HUES48 (cell line): ENCODE data around the gene BNC2.
"Not testable (repeated sequence)": the region's sequence is repeated elsewhere in the genome, so short reads cannot be mapped to it uniquely, and the experiment has no call there.

Source experiments
- H3K27ac ChIP-seq: one replicate; pipeline ENCODE4 v1.7.0; 2013; ENCODE audit warnings: low read depth, low read length, inconsistent platforms
- H3K27me3 ChIP-seq: 2 replicates; pipeline ENCODE4 v1.6.1; 2013; ENCODE audit warnings: mild to moderate bottlenecking, low read length; ENCODE audit not compliant: control insufficient read depth, insufficient read depth
- H3K36me3 ChIP-seq: 2 replicates; pipeline ENCODE4 v1.6.1; 2013; ENCODE audit warnings: low read length; ENCODE audit not compliant: control insufficient read depth, insufficient read depth
- H3K4me1 ChIP-seq: 2 replicates; pipeline ENCODE4 v1.6.1; 2013; ENCODE audit warnings: mild to moderate bottlenecking, low read length; ENCODE audit not compliant: control insufficient read depth, insufficient read depth
- H3K4me3 ChIP-seq: 2 replicates; pipeline ENCODE4 v1.5.1; 2013; ENCODE audit warnings: mild to moderate bottlenecking, low read depth, low read length
- H3K9ac ChIP-seq: 2 replicates; pipeline ENCODE4 v1.6.1; 2013; ENCODE audit warnings: mild to moderate bottlenecking, low read depth, low read length, moderate library complexity
- H3K9me3 ChIP-seq: 2 replicates; pipeline ENCODE4 v1.6.1; 2013; ENCODE audit warnings: low read length; ENCODE audit not compliant: control insufficient read depth, insufficient read depth

Gene BNC2

DNA sequence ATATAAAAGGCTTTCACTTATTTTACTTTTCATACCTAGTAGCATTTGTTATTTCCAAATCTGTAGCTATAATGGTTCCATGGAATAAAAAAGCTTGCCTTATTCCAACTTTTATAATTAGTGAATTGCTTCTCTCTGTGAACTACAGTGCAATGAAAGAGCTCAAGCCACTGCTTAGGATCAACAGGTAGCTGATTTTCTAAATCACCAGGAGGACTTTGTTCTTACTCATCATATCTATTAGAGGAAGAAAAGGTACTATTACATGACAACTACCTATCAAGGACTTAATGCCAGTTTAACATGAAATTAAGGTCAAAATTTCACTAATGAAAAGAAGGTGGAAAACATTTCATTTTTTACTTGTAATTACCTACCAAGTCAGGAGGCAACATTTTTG, 414.6 kb downstream of the BNC2 start:
- no peaks in the 10 kb centered on the region for H3K27me3 ChIP-seq
- H3K4me3 ChIP-seq: no peak overlapping the region
- H3K27ac ChIP-seq: no peak overlapping the region
- no peak overlapping the region for H3K9ac ChIP-seq
- peaks cover 23% of the 10 kb centered on the region for H3K4me1 ChIP-seq
- no peaks in the 10 kb centered on the region for H3K36me3 ChIP-seq
- no peaks in the 10 kb centered on the region for H3K9me3 ChIP-seq

DNA sequence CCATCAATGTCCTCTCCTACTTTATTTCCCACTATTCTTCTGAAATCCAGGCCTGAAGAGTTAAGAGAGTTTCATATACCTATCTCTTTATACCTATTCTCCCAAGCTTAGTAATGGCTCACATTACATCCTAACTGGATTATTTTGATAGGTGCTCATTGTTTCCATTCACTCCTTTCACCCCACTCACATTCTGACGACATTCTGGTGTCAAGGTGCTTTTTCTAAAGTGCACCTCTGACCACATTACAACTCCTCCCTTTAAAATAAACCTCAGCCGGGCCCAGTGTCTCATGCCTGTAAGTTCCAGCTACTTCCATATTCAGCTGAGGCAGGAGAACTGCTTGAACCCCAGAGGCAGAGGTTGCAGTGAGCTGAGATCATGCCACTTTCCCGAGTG, 417.1 kb downstream of the BNC2 start:
- no peak overlapping the region for H3K27ac ChIP-seq
- H3K27me3 ChIP-seq: no peaks in the 10 kb centered on the region
- H3K36me3 ChIP-seq: no peaks in the 10 kb centered on the region
- H3K9ac ChIP-seq: no peak overlapping the region
- peaks cover 11% of the 10 kb centered on the region for H3K4me1 ChIP-seq
- H3K4me3 ChIP-seq: no peak overlapping the region
- H3K9me3 ChIP-seq: no peaks in the 10 kb centered on the region

DNA sequence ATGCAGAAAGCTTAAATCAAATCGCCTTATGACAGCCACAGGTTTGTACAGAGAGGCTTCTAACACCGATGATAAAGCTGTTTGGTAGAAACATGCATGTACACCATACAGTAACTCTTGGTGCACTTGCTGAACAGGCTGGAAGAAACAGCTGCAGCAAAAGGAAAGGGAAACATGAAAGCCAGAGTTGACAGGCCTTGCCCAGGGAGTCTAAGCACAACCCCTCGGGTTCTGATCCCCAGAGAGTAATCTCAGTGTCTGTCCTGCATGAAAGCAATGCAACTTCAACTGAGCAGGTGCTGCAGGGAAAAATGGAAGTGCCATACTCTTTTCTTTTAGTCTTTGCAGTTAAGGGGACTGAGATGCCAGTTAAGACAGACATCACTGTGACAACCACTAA, 419.9 kb downstream of the BNC2 start:
- Histone ChIP-seq H3K27ac (no peak overlapping the region), H3K4me3 (no peak overlapping the region), H3K9me3 (no peaks in the 10 kb centered on the region), H3K36me3 (no peaks in the 10 kb centered on the region), H3K27me3 (no peaks in the 10 kb centered on the region), H3K4me1 (peaks cover 21% of the 10 kb centered on the region), H3K9ac (no peak overlapping the region)

DNA sequence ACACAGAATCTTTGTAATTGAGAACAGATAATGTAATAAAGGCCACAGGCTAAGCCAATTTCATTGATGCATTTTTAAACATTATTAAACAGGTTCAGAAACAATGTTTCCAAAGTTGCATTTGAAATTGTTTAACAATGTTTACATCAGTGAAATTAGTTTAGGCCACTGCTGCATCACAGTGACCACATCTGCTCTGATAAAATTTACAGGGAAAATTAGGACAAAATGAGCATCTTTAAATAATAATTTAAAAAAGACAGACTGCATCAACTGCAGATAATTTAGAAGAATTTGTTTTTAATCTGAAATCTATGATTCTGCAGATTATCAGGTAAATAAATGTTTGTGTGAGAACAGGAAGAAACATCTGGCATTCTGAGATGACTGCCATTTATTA, 420.4 kb downstream of the BNC2 start:
- Histone ChIP-seq H3K27ac (no peak overlapping the region), H3K4me1 (peaks cover 21% of the 10 kb centered on the region), H3K9ac (no peak overlapping the region), H3K27me3 (no peaks in the 10 kb centered on the region), H3K4me3 (no peak overlapping the region), H3K9me3 (no peaks in the 10 kb centered on the region), H3K36me3 (no peaks in the 10 kb centered on the region)

DNA sequence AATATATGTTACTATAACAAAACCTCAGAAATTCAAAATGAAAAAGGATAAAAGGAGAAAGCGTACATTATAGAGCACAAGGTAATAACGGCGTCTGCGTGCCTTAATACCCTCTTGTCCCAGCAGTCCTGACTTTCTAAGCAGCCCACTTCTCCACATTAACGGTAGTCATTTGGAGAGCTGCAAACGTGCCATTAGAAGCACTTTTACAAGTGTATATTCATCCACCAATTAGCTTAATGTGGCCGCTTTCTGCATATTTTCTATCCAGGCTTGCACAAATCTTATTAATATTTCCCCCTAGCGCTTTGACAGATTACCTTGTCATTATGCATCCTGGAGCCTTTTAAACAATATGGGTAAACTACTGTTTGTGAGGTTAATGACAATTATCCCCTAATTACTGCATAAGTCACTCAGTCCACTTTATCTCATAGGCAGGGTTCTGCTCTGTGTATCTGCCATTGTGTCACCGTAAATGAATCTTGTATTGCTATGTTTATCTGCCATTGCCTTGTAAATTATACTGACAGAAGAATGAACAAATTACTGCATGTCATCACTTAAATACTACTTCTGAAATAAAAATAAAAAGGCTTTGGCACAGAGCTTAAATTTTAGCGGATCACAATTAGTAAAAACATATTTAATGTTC, 421.3 kb downstream of the BNC2 start:
- Histone ChIP-seq H3K9me3 (no peaks in the 10 kb centered on the region), H3K27me3 (no peaks in the 10 kb centered on the region), H3K4me1 (peaks cover 21% of the 10 kb centered on the region), H3K9ac (no peak overlapping the region), H3K36me3 (no peaks in the 10 kb centered on the region), H3K4me3 (no peak overlapping the region), H3K27ac (no peak overlapping the region)

DNA sequence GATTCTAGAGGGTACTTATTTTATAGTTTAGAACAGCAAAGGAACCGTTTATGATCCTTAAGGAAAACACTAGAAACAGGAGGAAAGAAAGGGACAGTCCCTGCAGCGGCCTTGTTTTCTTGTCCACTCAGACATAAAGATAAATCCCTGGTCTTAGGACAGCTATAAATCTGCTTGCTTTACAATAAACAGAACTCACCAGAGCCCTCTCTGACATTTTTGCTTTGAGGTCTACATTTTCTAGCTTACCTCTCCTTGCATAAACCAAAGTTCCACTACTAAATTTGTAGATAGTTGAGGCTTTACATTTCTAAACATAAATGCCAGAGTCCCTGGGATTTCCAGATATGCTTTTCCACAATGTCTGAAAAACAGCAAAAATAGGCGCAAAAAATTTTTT, 422.5 kb downstream of the BNC2 start:
- no peak overlapping the region for H3K27ac ChIP-seq
- H3K9me3 ChIP-seq: no peaks in the 10 kb centered on the region
- no peak overlapping the region for H3K9ac ChIP-seq
- H3K4me3 ChIP-seq: no peak overlapping the region
- no peaks in the 10 kb centered on the region for H3K27me3 ChIP-seq
- peaks cover 23% of the 10 kb centered on the region for H3K4me1 ChIP-seq
- H3K36me3 ChIP-seq: no peaks in the 10 kb centered on the region

DNA sequence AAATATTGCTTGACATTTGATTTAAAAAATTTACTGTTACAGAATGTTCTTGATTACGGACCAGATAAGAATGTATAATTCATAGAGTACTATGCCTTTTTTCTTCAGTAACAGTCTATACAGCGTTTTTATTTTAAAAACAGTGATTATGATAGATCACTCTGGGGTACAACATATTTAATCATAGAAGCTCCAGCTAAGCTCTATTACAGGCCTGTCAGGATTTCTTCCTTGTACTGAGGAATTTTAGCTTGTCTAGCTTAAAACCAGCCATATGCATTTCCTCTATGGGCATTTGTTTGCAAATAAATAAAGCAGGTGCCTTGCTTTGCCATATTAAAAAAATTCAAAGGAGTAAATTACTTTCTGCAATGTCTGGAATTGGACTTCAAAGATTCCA, 423.8 kb downstream of the BNC2 start:
- Histone ChIP-seq H3K4me3 (no peak overlapping the region), H3K36me3 (no peaks in the 10 kb centered on the region), H3K9me3 (no peaks in the 10 kb centered on the region), H3K27ac (no peak overlapping the region), H3K4me1 (peaks cover 35% of the 10 kb centered on the region), H3K27me3 (no peaks in the 10 kb centered on the region), H3K9ac (no peak overlapping the region)

DNA sequence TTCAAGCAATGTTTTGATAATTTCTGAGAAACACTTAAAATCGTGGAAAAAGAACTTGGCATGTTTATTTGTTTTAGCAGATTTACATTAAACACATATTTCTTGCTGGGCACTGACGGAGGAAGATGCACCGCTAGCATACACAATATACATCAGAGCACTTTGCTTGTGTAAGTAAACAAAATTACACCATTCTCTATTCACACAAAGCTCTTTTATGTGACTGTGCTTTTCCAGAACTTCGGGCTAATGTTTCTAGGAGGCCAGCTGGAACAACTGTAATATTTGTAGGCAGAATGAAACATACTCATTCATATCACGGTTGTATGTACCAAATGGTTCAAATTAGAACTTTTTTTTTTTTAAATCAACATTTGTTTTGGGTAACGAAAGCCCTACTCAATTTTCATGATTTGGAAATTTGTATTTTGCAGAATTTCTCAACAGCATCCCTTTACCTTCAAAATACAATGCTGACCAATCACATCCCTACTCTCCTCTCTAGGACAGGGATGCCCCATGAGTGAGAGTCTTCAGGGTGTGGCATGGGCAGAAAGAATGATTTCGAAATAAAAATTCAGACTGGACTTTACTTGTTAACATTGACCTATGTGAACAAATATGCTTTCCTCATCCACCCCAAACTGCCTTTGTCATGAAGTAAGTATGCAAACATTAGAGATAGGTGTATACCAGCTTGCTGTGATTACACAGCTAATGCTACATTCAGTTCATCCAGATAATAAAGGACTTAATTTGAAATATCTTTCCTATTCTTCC, 425.1 kb downstream of the BNC2 start:
- H3K4me1 ChIP-seq: peaks cover 33% of the 10 kb centered on the region
- no peak overlapping the region for H3K27ac ChIP-seq
- no peak overlapping the region for H3K4me3 ChIP-seq
- H3K9ac ChIP-seq: no peak overlapping the region
- no peaks in the 10 kb centered on the region for H3K36me3 ChIP-seq
- H3K9me3 ChIP-seq: no peaks in the 10 kb centered on the region
- no peaks in the 10 kb centered on the region for H3K27me3 ChIP-seq

DNA sequence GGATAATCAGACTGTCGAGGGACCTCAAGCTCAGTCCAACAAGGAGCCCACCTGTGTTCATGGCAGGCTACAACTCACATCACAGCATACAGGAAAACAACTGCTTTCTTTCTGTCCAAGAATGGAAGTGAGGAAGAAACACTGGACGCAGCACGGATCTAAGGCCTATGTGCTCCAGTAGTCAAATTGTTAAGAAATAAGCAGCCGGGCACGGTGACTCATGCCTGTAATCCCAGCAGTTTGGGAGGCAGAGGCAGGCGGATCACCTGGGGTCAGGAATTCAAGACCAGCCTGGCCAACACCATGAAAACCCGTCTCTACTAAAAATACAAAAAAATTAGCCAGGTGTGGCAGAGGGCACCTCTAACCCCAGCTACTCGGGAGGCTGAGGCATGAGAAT, 427.8 kb downstream of the BNC2 start:
- H3K4me3 ChIP-seq: no peak overlapping the region

DNA sequence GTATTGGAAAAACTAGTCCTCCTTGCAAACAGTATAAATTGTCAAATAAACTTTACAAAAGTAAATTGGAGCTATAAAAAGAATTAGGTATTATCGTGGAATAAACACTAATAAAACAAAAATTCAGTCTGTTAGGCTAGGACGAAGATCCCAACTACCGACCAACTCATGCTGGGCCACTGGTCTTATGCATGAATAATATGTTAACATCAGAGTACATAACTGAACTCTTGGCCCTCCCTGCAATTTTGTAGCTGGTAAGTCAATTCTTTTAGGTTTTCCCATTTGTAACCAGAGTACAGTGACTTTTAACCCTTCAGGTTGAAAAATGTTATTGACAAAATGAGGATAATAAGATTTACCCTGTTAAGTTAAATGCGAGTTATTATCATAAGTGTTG, 428.7 kb downstream of the BNC2 start:
- Histone ChIP-seq H3K9me3 (no peaks in the 10 kb centered on the region), H3K36me3 (peaks cover 8% of the 10 kb centered on the region), H3K27me3 (no peaks in the 10 kb centered on the region), H3K4me3 (no peak overlapping the region), H3K4me1 (peaks cover 18% of the 10 kb centered on the region), H3K27ac (no peak overlapping the region), H3K9ac (no peak overlapping the region)

More for the DNA sequence above, 427.8 kb downstream of the BNC2 start:
- H3K9me3 ChIP-seq: no peaks in the 10 kb centered on the region
- no peaks in the 10 kb centered on the region for H3K27me3 ChIP-seq
- no peaks in the 10 kb centered on the region for H3K36me3 ChIP-seq
- H3K4me1 ChIP-seq: peaks cover 21% of the 10 kb centered on the region
- H3K27ac ChIP-seq: peak overlapping the region; percentile 16
- no peak overlapping the region for H3K9ac ChIP-seq

DNA sequence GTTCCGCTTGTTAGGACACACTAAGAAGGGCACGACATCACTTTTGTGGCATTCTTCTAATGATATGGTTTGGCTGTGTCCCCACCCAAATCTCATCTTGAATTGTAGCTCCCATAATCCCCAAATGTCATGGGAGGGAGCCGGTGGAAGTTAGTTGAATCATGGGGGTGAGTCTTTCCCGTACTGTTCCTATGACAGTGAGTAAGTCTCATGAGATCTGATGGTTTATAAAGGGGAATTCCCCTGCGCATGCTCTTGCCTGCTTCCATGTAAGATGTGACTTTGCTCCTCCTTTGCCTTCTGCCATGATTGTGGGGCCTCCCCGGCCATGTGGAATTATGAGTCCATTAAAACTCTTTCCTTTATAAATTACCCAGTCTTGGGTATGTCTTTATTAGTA, 431.6 kb downstream of the BNC2 start:
- not testable (repeated sequence) for H3K9me3 ChIP-seq, H3K9ac ChIP-seq, H3K4me3 ChIP-seq, H3K27ac ChIP-seq, H3K27me3 ChIP-seq
- H3K4me1 ChIP-seq: peaks cover 14% of the 10 kb centered on the region
- peaks cover 16% of the 10 kb centered on the region for H3K36me3 ChIP-seq
